Fibroblast of pulmonary artery (primary cell): ENCODE data around the gene HAAO.
A peak's percentile ranks its signal among the peaks of the same experiment; 100 is the strongest.

Experiments used
- DNase-seq: peaks from one replicate; pipeline ENCODE4 v3.0.0-alpha.2; 2010; ENCODE audit warnings: low read depth
- H3K4me3 ChIP-seq: replicated peaks from 2 replicates; pipeline ENCODE4 v1.5.1; 2011; ENCODE audit warnings: low read depth, mild to moderate bottlenecking, control low read depth, low read length, moderate library complexity
- CTCF ChIP-seq: IDR thresholded peaks from 2 replicates; pipeline ENCODE4 v1.5.1; 2011; ENCODE audit warnings: mild to moderate bottlenecking, control low read depth, low read length, inconsistent platforms; ENCODE audit errors: missing control alignments

HAAO gene

GRCh38 chr2:42794271-42795046, 2.1 kb upstream of the HAAO start:
- no peak overlapping the region for H3K4me3 ChIP-seq
- DNase-seq, result peak; percentile 38
- peak; percentile 51 for TF ChIP-seq CTCF

- no peak for TF ChIP-seq CTCF
- H3K4me3 ChIP-seq, result no peak overlapping the region
- DNase-seq, result peak; percentile 26
Observed at GRCh38 chr2:42793334-42794270, 1.2 kb upstream of the HAAO start.

GRCh38 chr2:42792087-42792582, 248 bp downstream of the HAAO start:
- no peak for TF ChIP-seq CTCF
- DNase-seq, result no peak
- peak overlapping the region; percentile 27 for H3K4me3 ChIP-seq

- TF ChIP-seq CTCF, result no peak
- DNase-seq, result no peak
Observed at GRCh38 chr2:42791606-42792005, 777 bp downstream of the HAAO start.

GRCh38 chr2:42789751-42790150, 2.6 kb downstream of the HAAO start:
- no peak overlapping the region for H3K4me3 ChIP-seq
- no peak for TF ChIP-seq CTCF
- DNase-seq, result no peak

More at GRCh38 chr2:42791606-42792005, 777 bp downstream of the HAAO start:
- H3K4me3 ChIP-seq, result no peak overlapping the region

GRCh38 chr2:42788882-42789281, 3.5 kb downstream of the HAAO start:
- no peak overlapping the region for H3K4me3 ChIP-seq
- TF ChIP-seq CTCF, result no peak
- no peak for DNase-seq
